Panc1 (cell line): ENCODE results near the gene PSMC6.

ENCODE experiments used
- POLR2AphosphoS5 ChIP-seq: IDR thresholded peaks from 2 replicates; pipeline ENCODE4 v1.6.1; 2012; ENCODE audit warnings: mild to moderate bottlenecking, low read depth, low read length, moderate library complexity
- TF ChIP-seq, protein P1 (sequence below): fragments of 450-650 bp; IDR thresholded peaks from 2 replicates; pipeline ENCODE4 v1.5.1; 2017; ENCODE audit warnings: mild to moderate bottlenecking

DNA sequence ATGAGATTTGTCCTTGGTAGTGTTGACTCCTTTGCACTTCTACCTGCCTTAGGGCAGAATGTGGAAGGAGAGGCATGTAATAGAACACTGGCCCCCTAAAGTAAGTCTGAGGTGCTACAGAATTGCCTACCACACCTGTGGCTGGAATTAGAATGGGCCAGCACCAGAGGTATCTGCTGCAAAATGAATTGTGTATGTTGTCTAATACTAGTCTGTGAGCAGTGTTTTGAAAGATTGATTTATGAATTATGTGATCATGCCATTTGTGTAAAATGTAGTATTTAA lies 17.3 kb downstream of the PSMC6 start:
- TF ChIP-seq, protein P1, sequence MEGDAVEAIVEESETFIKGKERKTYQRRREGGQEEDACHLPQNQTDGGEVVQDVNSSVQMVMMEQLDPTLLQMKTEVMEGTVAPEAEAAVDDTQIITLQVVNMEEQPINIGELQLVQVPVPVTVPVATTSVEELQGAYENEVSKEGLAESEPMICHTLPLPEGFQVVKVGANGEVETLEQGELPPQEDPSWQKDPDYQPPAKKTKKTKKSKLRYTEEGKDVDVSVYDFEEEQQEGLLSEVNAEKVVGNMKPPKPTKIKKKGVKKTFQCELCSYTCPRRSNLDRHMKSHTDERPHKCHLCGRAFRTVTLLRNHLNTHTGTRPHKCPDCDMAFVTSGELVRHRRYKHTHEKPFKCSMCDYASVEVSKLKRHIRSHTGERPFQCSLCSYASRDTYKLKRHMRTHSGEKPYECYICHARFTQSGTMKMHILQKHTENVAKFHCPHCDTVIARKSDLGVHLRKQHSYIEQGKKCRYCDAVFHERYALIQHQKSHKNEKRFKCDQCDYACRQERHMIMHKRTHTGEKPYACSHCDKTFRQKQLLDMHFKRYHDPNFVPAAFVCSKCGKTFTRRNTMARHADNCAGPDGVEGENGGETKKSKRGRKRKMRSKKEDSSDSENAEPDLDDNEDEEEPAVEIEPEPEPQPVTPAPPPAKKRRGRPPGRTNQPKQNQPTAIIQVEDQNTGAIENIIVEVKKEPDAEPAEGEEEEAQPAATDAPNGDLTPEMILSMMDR, result no peak
- TF ChIP-seq POLR2AphosphoS5, result no peak
